Testis (tissue), 3 donors: ENCODE results near the gene CACNA2D3. TPM values are rescaled to one million over a fixed set of nuclear protein-coding genes. Genes with fewer than 3 reads are reported as not detected.

Experiments
- DNase-seq: peaks from one replicate; pipeline ENCODE4 v3.0.0-alpha.2; 2019
- H3K27ac ChIP-seq, 2 donors: fragments of 200-600 bp; sonication (generic); one replicate each; pipeline ENCODE4 v1.5.1; 2019
- H3K27me3 ChIP-seq: fragments of 200-600 bp; sonication (generic); one replicate; pipeline ENCODE4 v1.5.1; 2019
- H3K36me3 ChIP-seq: fragments of 200-600 bp; sonication (generic); one replicate; pipeline ENCODE4 v1.5.1; 2017; ENCODE audit warnings: low read depth; ENCODE audit errors: missing control alignments
- H3K4me1 ChIP-seq: fragments of 200-600 bp; sonication (generic); one replicate; pipeline ENCODE4 v1.5.1; 2019
- H3K4me3 ChIP-seq, 2 donors: fragments of 200-600 bp; sonication (generic); one replicate each; pipeline ENCODE4 v1.5.1; 2017 to 2019
- H3K9me3 ChIP-seq: fragments of 200-600 bp; sonication (generic); one replicate; pipeline ENCODE4 v1.5.1; 2017
- CTCF ChIP-seq, 3 experiments: fragments of 450-650 bp in 2 of 3; fragments of 200-600 bp in 1 of 3; sonication (generic) in 1 of 3; IDR thresholded peaks; one replicate each; pipeline ENCODE4 v1.5.1; 2016 to 2019; ENCODE audit warnings: antibody characterized with exemption in 3 of 3, mild to moderate bottlenecking in 2 of 3, moderate library complexity in 1 of 3
- POLR2A ChIP-seq: fragments of 450-650 bp; IDR thresholded peaks from one replicate; pipeline ENCODE4 v1.6.1; 2017; ENCODE audit warnings: antibody characterized with exemption, mild to moderate bottlenecking, moderate library complexity
- WGBS, 2 donors: methylation state at CpG; one replicate each; pipeline ENCODE4 v1.1.5; 2018; 5-methylcytosine and 5-hydroxymethylcytosine counted together
- intact Hi-C: fragments of 100-400 bp; cut with DNase I; formaldehyde crosslinking; loops from one replicate; pipeline ENCODE4 v1.15.1; 2023; ENCODE audit warnings: low total_unique reads
- polyA plus RNA-seq: library from polyadenylated mRNA; stranded (reverse); fragments of 350-450 nt; fragmentation: Illumina TruSeq; extraction: RNeasy Lipid Tissue Mini Kit (QIAGEN cat#74804); gene quantifications from one replicate; pipeline ENCODE4 v1.2.3, GENCODE V29; 2014; ENCODE audit warnings: low read depth, low replicate concordance; ENCODE audit not compliant: insufficient read depth
- total RNA-seq, 2 donors: library from RNA; depleted of rRNA; stranded (reverse); fragments of >200 nt; gene quantifications; one replicate each; pipeline ENCODE4 v1.2.3, GENCODE V29; 2016

The CACNA2D3 gene
- total and polyA plus RNA-seq, 3 donors from 2014 or later, result 10.1 to 16.5 (median 11.2) TPM

- H3K4me3 ChIP-seq, result no peak overlapping the region
- no peaks in the 10 kb centered on the region for H3K27me3 ChIP-seq
- no peaks in the 10 kb centered on the region for H3K4me1 ChIP-seq
- no peak for DNase-seq
- TF ChIP-seq POLR2A (no peak), CTCF (IDR thresholded peaks at IDR 0.05) (no peak)
- intact Hi-C loops, result no loop called here
- H3K9me3 ChIP-seq, result no peaks in the 10 kb centered on the region
- H3K27ac ChIP-seq, result no peak overlapping the region
- 88 to 90% methylated on average over 9 of the region's 9 CpGs for WGBS, 2 donors
- no peaks in the 10 kb centered on the region for H3K36me3 ChIP-seq
These were observed 74.1 kb downstream of the CACNA2D3 start for GRCh38 chr3:54196360-54196991.

GRCh38 chr3:54197509-54197908, 75.2 kb downstream of the CACNA2D3 start:
- 82% methylated on average over 6 of the region's 6 CpGs for WGBS, 2 donors

GRCh38 chr3:54198556-54198955, 76.2 kb downstream of the CACNA2D3 start:
- intact Hi-C loops, result no loop called here

More at GRCh38 chr3:54197509-54197908, 75.2 kb downstream of the CACNA2D3 start:
- H3K36me3 ChIP-seq, result no peaks in the 10 kb centered on the region
- TF ChIP-seq POLR2A (no peak), CTCF (IDR thresholded peaks at IDR 0.05) (no peak)
- intact Hi-C loops, result no loop called here
- no peak overlapping the region for H3K4me3 ChIP-seq
- no peak for DNase-seq
- H3K27me3 ChIP-seq, result no peaks in the 10 kb centered on the region
- H3K9me3 ChIP-seq, result no peaks in the 10 kb centered on the region
- H3K4me1 ChIP-seq, result no peaks in the 10 kb centered on the region
- no peak overlapping the region for H3K27ac ChIP-seq

GRCh38 chr3:54202054-54202453, 79.7 kb downstream of the CACNA2D3 start:
- no peaks in the 10 kb centered on the region for H3K36me3 ChIP-seq
- 67 to 74% methylated on average over 5 of the region's 5 CpGs for WGBS, 2 donors
- H3K27ac ChIP-seq, result no peak overlapping the region
- H3K27me3 ChIP-seq, result no peaks in the 10 kb centered on the region
- TF ChIP-seq CTCF (IDR thresholded peaks at IDR 0.05) (no peak), POLR2A (no peak)
- H3K4me3 ChIP-seq, result no peak overlapping the region
- intact Hi-C loops, result no loop called here
- DNase-seq, result no peak
- no peaks in the 10 kb centered on the region for H3K4me1 ChIP-seq
- no peaks in the 10 kb centered on the region for H3K9me3 ChIP-seq

More at GRCh38 chr3:54198556-54198955, 76.2 kb downstream of the CACNA2D3 start:
- Histone ChIP-seq H3K27me3 (no peaks in the 10 kb centered on the region), H3K36me3 (no peaks in the 10 kb centered on the region), H3K27ac (no peak overlapping the region), H3K4me1 (no peaks in the 10 kb centered on the region), H3K9me3 (no peaks in the 10 kb centered on the region), H3K4me3 (no peak overlapping the region)
- no peak for TF ChIP-seq POLR2A
- no peak for TF ChIP-seq CTCF (IDR thresholded peaks at IDR 0.05)
- WGBS, 2 donors, result 54 to 70% methylated on average over 9 of the region's 9 CpGs
- DNase-seq, result no peak

GRCh38 chr3:54202651-54203248, 80.4 kb downstream of the CACNA2D3 start:
- 63 to 74% methylated on average over 5 of the region's 5 CpGs for WGBS, 2 donors
- intact Hi-C loops, result no loop called here
- no peaks in the 10 kb centered on the region for H3K4me1 ChIP-seq
- TF ChIP-seq CTCF (IDR thresholded peaks at IDR 0.05) (no peak), POLR2A (no peak)
- H3K27ac ChIP-seq, result no peak overlapping the region
- no peak for DNase-seq
- H3K4me3 ChIP-seq, result no peak overlapping the region
- H3K27me3 ChIP-seq, result no peaks in the 10 kb centered on the region
- no peaks in the 10 kb centered on the region for H3K36me3 ChIP-seq
- H3K9me3 ChIP-seq, result no peaks in the 10 kb centered on the region
